ENCODE data around the gene SLC44A4.
"Not testable (repeated sequence)": the region's sequence is repeated elsewhere in the genome, so short reads cannot be mapped to it uniquely, and the experiment has no call there.

Gene SLC44A4

GRCh38 chr6:31827286-31828079 lies 51.3 kb downstream of the SLC44A4 start, which contains the start of gene HSPA1B:
Gene HSPA1B (plus strand): TSS chr6:31827738. CDS start chr6:31827951, 213 bp downstream.
- TF ChIP-seq CTCF (IDR thresholded peaks at IDR 0.05; ENCODE audit: low read depth, low read length, missing control alignments): no peak
- DNase-seq (ENCODE audit: extremely low read depth, low read depth): peak; percentile 99
- peak within 1 kb of the TSS; percentile 66 for H3K4me3 ChIP-seq (replicated peaks; ENCODE audit: low read depth, low read length)

- no peak for TF ChIP-seq CTCF (IDR thresholded peaks at IDR 0.05; ENCODE audit: low read depth, low read length, missing control alignments)
- DNase-seq (ENCODE audit: extremely low read depth, low read depth): peak; percentile 58
- H3K4me3 ChIP-seq (replicated peaks; ENCODE audit: low read depth, low read length): peak overlapping the region; percentile 35
These were observed 52.0 kb downstream of the SLC44A4 start for GRCh38 chr6:31826793-31827285.

- no peak for TF ChIP-seq CTCF (IDR thresholded peaks at IDR 0.05; ENCODE audit: low read depth, low read length, missing control alignments)
- H3K4me3 ChIP-seq (replicated peaks; ENCODE audit: low read depth, low read length): no peak overlapping the region
- no peak for DNase-seq (ENCODE audit: extremely low read depth, low read depth)
These were observed 53.2 kb downstream of the SLC44A4 start for GRCh38 chr6:31825553-31825952.

- not testable (repeated sequence) for H3K4me3 ChIP-seq (replicated peaks; ENCODE audit: low read depth, low read length); DNase-seq (ENCODE audit: extremely low read depth, low read depth)
These were observed 55.1 kb downstream of the SLC44A4 start for GRCh38 chr6:31823592-31824196.

- TF ChIP-seq CTCF (IDR thresholded peaks at IDR 0.05; ENCODE audit: low read depth, low read length, missing control alignments): no peak
- DNase-seq (ENCODE audit: extremely low read depth, low read depth): no peak
These were observed 56.6 kb downstream of the SLC44A4 start for GRCh38 chr6:31822036-31822821.

GRCh38 chr6:31821301-31822035 lies 57.3 kb downstream of the SLC44A4 start:
- H3K4me3 ChIP-seq (replicated peaks; ENCODE audit: low read depth, low read length): peak overlapping the region; percentile 55
- DNase-seq (ENCODE audit: extremely low read depth, low read depth): no peak
- no peak for TF ChIP-seq CTCF (IDR thresholded peaks at IDR 0.05; ENCODE audit: low read depth, low read length, missing control alignments)

More at GRCh38 chr6:31822036-31822821, 56.6 kb downstream of the SLC44A4 start:
- H3K4me3 ChIP-seq (replicated peaks; ENCODE audit: low read depth, low read length): peak overlapping the region; percentile 55

GRCh38 chr6:31820399-31820798 lies 58.4 kb downstream of the SLC44A4 start:
- H3K4me3 ChIP-seq (replicated peaks; ENCODE audit: low read depth, low read length); DNase-seq (ENCODE audit: extremely low read depth, low read depth): not testable (repeated sequence)
